ENCODE results near the gene DCDC2.
A peak's percentile ranks its signal among the peaks of the same experiment; 100 is the strongest.
"Not testable (repeated sequence)": the region's sequence is repeated elsewhere in the genome, so short reads cannot be mapped to it uniquely, and the experiment has no call there.

Gene DCDC2

GRCh38 chr6:24147511-24148153 is 210.2 kb downstream of the DCDC2 start:
- DNase-seq (ENCODE audit: low read depth) = no peak

DNA sequence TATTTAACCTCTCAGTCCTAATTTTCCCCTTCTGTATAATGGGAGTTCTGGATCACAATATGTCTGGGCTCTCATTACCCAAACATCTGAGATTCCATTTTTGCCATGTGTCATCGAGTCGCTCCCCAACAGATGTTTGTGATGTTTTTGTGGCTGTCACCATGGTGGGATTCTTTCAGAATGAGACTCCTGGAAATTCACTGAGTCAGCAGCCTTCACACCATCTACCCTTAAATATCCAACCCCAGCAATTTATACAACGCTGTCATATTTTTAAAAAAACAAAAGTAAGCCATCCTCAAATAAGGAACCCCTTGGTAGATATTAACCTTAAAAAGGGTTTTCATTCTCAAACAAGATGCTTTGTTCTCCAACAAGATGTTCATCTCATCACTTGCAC is 211.0 kb downstream of the DCDC2 start:
- no peak for DNase-seq (ENCODE audit: low read depth)

- no peak for DNase-seq (ENCODE audit: low read depth)
Measured at GRCh38 chr6:24145690-24146131, 212.1 kb downstream of the DCDC2 start.

DNA sequence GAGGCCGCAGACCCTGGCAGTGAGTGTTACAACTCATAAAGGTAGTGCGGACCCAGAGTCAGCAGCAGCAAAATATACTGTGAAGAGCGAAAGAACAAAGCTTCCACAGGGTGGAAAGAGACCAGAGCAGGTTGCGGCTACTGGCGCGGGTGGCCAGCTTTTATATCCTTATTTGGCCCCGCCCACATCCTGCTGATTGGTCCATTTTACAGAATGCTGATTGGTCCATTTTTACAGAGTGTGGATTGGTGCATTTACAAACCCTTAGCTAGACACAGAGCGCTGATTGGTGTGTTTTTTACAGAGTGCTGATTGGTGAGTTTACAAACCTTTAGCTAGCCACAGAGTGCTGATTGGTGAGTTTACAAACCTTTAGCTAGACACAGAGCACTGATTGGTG is 215.1 kb downstream of the DCDC2 start:
- DNase-seq (ENCODE audit: low read depth) = not testable (repeated sequence)

GRCh38 chr6:24140591-24140990 is 217.3 kb downstream of the DCDC2 start:
- DNase-seq (ENCODE audit: low read depth) = no peak

DNA sequence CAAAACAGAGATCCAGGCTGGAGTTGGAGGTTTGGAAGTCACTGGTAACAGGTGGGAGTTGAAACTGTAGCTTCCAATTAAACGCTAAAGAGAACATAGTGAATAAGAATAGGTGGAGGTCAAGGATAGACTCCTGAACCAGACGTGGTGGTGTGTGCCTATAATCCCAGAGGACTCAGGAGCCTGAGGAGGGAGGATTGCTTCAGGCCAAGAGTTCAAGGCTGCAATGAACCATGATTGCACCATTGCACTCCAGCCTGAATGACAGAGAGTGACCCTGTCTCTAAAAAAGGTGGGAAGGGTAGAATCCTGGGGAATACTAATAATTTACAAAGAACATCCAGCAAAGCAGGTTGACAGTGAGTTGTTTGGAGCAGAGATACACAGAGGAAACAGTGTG is 218.2 kb downstream of the DCDC2 start:
- no peak for DNase-seq (ENCODE audit: low read depth)

DNA sequence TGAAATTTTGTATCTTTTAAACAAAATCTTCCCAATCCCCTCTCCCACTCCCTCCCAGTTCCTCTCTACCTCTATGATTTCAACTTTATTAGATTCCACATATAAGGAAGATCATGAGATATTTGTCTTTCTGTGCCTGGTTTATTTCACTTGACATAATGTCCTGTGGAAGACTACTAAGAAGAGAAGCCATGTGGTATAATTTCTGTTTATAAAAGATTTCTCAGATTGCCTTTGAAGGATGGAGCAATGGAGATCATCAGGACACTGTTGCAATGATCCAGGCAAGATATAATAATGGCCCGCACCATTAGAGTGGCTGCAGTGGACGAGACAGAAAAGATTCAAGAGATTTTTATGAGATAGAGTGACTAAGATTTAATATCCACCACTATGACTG is 218.8 kb downstream of the DCDC2 start:
- no peak for DNase-seq (ENCODE audit: low read depth)

GRCh38 chr6:24131751-24132150 is 226.1 kb downstream of the DCDC2 start:
- DNase-seq (ENCODE audit: low read depth) = no peak

DNA sequence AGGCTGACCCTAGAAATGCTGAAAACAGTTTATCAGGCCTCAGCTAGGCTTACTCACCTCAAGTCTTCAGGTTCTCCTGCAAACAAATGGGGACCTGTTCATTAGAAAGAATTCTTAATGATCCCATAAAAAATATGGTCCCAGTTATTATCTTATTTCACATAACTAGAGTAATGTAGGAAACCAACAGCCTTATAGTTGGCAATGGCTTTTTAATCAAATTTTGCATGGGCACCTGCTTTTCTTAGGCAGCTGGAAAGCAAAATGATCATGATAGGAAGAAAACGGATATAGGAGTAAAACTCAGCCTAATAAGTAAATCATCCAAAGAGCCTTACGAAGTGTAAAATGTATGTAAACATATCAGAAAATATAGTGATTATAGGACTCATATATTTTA is 230.5 kb downstream of the DCDC2 start:
- no peak for DNase-seq (ENCODE audit: low read depth)

DNA sequence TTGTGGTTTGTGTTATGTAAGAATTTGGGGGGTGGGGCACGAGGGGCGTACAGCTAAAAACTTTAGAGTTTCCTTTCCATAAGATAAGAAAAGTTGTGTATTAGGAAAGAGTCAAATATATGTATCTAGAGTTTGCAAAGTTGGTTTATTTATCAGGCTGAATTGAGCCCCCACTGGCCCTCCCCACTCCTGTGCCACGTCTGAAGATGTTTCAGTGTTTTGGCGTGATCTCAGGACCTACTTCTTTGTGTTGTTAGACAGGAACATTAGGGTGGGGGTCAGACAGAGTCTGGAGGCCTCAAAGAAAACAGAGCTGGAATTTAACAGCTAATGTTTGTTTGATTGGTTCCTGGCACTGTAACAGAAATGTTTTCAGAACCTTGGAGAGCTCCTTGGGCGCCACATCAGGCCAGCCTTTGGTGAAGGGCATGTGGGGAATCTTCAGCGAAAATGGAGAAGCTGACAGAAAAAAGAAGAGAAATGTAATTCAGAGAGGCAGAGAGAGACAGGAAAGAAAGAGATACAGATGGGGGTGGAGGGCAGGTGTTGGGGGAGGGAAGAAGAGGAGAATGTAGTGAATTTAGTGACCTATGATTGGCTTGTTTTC is 231.2 kb downstream of the DCDC2 start:
- DNase-seq (ENCODE audit: low read depth) = peak; percentile 28

DNA sequence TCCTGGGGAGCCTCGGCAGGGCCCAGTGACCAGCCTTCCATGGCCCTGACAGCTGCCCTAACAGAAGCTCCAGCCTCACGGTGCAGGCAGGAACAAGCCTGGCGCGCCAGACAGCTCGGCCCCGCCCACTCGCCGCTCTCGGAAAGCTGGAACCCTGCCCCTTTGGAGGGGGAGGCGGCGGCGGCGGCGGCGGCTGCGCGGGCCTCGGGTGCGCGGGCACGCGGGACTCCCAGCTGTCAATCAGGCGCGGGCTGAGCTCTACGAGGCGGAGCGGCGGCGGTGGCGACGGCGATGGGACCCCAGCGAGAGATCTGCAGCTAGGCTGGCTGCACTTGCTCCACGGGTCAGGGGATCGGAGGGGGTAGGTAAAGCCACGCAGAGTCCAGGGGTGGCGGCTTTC is 231.9 kb downstream of the DCDC2 start, which contains the start of gene NRSN1:
Gene NRSN1, plus strand, starts transcription at position 236 of the 400 bp plus-strand sequence. CDS start 8,113 bp downstream, outside the sequence.
- no peak for DNase-seq (ENCODE audit: low read depth)

GRCh38 chr6:24122139-24122538 is 235.7 kb downstream of the DCDC2 start:
- no peak for DNase-seq (ENCODE audit: low read depth)
